Measurements from ENCODE around the gene HEYL.

The HEYL gene

DNA sequence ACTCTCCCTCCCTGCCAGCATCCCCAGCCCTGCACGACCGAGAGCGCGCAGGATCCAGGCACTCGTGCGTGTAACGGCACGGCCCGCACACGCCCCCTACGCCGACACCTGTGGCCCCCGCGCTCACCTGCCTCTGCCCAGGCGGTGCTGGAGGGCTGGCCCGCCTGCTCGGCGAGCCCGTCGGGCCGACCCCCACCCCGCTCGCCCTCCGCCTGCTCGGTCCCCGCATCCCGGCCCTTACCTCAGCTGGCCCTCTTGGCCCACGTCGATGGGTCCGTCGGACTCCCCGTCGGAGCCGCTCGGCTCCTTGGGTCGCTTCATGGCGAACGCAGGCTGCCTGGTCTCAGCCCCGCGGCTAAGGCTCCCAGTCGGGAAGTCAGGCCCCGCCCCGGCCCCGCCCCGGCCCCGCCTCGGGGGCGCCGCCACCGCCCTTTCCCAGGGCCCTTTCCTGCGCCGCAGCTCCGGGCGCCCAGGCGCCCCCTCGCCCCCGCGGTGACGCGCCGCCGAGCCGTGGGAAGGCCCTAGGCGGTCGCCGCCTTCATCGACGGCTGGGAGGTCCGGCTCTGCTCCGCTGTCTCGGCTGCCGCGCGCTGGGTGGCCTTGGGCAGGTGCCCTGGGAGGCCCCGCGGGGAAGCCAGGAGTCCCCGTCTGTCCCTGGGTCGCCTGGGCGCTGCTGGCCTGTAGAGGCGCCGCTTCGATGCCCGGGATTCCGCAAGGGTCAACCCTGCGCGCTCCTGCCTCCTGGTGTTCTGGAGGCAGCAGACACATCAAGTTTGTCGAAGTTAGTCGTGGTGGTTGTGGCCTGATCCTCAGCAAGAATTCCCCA is at the start of gene HEYL:
Gene HEYL (minus strand): TSS at position 339 of the 826 bp plus-strand sequence. CDS start 18 bp downstream, at position 321.
- DNase-seq: peak; percentile 47

DNA sequence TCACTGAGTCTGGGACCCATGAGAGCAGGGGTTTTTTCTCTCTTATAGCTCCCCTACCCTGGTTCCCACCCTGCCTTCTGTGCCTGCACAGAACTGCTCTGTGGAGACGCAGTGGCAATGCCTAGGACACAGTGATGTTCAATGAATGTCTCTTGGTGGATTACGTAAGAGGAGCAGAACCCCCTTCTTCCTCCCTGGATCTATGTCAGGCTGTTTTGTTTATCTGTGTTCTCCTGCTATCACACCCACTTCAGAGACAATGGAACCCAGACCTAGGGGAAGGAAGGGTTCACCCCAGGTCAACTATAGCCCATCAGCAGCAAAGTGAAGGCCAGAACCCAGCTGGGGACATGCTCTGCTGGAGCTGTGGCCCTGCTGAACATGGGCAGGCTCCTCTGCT is 49.8 kb upstream of the HEYL start:
- no peak for DNase-seq

DNA sequence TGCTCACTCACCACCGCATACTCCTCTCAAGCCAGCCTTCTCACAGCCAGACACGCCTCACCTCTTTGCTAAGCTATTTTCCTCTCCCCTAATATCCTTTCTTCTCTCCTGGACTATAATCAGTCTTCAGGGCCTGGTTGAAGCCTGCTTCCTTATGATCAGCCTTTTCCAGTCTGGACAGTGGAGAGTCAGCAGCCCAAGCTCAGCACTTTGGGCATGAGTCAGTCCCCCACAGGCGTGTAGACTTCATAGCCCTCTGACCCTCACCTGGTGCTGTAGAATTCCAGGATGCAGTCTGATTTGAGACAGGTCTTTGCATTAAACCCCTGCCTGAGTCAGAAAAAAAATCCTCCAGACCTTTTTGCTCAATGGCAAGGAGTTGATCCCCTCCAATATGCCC is 49.3 kb upstream of the HEYL start:
- DNase-seq: no peak

DNA sequence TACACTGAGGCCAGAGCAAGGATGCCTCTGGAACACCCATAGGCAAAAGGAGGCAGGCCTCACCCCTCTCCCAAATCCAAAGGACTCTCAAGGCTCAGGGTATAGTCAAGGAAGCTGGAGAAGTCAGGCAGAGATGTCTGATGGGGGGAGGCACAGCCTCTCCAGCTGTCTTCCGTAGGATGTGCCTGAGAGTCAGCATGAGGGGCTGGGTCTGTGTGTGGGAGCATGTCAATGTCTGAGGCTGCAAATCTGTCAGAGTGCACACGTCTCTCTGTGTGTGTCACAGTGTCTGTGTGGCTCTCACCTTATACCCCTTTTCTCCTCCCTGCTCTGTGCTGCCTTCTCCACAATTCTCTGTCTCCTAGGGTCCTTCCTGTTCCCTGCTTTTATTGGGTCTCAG is 47.8 kb upstream of the HEYL start:
- DNase-seq: no peak

DNA sequence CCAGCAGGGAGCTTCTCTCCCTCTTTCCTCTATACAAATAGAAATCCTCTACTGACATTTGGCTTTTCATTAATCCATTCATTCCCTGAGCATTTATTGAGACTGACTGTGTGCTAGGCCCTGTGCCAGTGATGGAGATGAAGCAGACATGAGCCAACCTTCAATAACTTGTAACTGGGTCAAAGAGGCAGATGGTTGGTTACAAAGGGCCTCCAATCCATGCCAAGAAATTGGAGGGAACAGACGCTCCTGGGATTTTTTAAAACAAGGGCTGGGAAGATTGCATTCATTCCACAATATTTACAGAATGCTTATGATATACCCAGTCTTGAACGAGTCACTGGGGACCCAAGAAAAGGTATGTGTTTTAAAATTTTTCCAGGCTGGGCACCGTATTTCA is 45.6 kb upstream of the HEYL start:
- DNase-seq: no peak

DNA sequence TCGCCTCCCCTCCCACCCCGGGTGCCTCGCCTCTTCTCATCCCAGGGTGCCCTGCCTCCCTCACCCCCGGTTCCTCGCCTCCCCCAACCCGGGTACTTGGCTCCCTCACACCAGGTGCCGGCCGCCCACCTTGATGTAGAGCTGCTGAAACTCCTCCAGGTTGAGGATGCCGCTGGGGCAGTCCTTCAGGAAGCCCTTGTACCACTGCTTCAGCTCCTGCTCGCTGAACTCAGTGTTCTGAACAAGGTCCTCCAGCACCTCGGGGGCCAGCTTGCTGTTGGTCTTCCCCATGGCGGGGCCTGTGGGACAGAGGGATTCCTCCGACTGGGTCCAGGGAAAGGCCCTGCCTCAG is 44.8 kb upstream of the HEYL start:
- DNase-seq: no peak

DNA sequence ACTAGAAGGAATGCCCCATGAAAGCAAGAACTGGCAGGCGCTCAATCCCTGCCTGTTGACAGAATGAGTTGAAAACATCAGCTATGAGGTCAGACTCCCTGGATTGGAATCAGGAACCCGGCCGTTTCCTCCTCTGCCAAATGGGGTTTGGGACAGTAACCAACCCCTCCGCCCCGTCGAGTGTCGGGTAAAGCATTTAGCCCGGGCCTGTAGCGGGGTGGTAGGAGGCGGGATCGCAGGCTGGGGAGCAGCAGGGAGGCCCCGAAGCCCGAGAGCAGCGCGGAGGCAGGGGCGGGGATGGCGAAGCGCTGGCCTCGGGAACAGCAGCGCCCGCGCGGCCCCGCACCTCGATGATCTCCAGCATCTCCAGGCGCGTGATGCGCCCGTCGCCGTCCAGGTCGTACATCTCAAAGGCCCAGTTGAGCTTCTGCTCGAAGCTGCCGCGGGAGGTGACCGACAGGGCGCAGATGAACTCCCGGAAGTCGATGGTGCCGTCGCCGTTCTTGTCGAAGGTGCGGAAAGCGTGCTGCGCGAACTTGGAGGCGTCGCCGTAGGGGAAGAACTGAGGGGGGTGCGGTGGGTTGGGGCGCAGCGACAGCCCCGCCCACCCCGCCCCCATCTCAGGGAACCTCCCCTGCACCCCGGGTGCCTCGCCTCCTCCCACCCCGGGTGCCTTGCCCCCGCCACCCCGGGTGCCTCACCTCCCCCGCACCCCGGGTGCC is 44.3 kb upstream of the HEYL start:
- no peak for DNase-seq

DNA sequence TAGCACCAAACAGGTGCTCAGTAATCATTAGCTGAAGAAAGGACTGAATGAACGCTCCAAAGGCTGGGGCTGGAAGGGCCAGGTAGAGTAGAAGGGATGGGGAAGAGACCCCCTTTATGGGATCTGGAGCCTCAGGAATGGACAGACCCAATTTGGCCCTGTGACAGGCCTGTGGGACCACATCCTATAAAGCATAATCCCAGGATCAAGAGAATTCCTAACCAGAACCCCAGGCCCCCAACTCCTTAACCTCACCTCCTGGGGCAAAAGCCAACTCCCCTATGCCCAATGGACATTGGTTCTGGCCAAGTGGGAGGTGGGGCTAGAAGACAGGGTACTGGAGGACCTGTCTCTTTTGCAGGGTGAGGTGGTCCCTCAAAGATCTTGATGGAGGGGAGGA is 42.6 kb upstream of the HEYL start:
- DNase-seq: no peak

DNA sequence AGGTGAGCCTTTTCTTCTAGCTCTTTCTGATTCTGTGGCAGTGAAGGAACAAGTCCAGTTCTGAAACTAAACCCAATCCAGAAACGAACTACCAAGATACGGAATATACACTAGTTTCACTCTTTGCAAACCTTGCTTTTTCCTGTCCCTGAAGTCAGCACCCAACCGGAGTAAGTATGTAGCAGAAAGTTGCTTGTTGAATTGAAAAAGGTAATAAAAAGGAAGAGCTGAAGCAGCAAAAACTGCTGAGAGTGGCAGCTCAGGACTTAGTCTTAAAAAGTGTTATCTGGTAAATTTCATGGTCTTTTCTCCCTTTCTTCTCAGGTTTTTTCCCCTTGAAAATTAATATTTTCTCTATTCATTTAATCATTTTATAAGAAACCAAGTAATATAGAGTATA is 41.9 kb upstream of the HEYL start:
- DNase-seq: no peak

DNA sequence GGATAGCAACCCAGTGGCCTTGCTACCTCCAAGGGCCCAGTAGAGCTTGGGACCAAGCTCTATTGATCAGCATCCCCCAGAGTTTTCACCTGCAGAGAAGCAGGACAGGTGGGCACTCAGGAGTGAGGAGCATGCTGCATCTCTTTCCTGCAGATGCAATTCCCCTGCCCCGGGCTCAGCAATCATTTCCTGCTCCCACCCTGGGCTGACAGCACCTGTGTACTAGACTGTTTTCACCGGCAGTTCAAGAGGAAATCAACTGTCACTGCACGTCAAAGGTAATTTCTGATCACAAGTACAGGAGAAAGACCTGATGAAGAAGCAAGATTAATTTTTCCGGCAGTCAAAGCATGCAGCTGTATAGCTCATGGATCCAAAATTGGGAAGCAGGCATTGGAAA is 41.3 kb upstream of the HEYL start:
- no peak for DNase-seq

DNA sequence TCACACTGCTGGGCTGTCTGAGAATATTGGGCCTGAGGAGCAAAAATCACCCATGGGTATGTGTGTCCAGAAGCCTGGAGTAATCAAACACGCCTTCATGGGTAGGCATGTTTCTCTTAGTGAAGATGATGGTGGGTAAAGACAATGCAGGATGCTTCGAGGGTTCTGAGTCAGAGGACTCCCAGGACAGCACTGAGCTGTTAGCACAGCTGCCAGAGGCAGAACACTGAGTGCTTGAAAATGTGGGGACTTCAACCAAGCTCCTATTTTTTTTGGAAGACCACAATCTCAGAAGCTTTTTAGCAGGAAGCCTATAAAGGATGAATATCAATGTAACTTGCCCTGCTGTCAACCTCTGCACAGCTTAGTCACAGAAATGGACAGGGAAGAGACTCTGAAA is 40.4 kb upstream of the HEYL start:
- DNase-seq: no peak

DNA sequence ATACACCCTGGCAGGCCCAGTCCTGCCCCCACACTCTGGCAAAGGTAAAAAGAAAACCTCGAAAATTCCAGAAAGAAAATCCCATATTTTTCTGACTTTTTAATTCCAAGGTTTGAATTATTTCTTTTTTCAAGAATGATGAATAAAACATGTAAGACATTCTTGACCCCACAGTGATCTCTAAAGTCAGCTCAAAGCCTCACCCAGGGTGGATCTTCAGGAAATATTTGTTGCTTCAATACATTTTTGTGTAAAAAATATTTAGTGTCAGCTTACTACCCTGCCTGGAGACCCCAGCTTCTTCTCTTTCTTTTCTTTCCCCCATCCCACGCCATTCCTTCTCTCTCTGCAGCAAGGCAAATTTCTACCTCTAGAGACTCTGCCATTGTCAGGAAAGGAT is 39.4 kb upstream of the HEYL start:
- no peak for DNase-seq

DNA sequence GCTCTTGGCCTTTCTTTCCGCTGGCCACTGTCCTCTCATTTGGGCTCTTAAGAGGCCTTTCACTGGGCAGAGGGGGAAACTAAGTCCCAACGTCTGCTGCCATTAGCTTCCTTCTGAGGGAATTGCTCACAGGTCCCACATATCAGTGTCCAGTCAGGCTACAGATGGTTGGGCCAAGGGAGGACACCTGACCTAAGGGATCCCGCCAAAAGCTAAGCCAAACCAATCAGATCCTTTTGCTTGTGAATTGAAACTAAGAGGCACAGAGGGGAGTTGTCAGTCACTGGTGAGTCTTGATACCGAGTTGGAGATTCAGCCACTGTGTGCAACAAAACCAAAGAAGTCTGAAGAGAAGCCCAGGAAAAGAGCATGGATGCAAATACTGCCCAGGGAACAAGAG is 38.2 kb upstream of the HEYL start:
- no peak for DNase-seq

DNA sequence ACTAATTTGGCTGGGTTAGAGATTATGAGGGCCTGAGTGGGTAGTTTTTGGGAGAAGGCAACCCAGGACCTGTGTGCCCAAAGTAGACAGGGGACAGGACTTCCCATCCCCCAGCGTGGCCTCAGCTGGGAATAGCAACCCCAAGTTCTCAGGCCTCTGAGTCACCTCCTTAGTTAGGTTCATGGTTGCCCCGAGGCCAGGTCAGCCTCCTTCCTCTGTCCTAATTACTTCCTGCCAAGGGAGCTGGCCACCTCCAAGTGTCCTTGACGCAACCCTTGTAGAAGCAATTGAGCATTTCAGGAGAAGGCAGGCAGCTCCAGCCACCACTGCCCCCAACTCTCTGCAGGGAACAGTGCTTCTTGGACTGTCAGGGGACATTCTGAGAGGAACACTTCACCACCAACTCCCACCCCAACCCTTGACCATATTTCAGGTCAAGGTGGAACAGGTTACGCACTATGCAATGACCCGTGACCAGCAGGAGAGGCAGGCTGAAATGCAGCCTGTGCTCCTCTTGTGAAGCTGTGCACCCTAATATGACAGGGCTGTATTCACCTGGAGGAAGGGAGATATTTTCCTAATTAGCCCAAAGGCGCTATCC is 37.6 kb upstream of the HEYL start:
- no peak for DNase-seq

DNA sequence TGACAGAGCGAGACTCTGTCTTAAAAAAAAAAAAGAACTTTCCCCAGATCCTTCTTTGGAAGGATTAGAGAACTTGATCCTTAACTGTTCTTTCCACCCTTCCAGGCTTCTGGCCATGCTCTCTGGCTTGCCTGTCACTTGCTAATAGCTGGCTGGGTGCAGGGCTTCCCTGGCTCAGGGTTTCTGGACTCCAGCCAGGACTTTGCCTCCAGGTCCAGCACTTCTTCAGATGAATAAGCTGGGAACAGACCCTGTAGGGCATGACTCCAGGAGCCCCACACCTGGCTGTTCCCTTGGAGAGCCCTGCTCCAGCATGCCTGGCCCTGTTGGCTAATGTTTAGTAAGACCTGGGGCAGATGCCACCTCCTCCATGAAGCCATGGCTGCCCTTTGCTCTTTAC is 35.8 kb upstream of the HEYL start:
- DNase-seq: peak; percentile 58

DNA sequence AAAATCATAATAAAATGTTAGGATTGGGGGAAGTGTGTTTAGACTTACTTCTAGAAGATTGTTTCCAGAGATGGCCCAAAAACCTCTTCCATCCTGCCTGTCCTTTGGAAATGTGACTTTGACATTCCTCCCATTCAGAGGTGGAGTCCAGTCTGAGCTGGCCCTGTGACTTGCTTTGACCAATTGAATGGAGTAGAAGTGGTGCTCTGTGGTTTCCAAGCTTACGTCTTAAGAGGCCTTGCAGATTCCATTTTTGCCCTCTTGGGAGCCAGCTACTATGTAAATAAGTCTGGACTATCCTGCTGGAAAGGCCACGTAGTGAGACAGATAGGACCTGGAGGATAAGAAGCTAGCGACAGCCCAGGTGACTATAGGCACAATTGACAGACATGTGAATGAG is 33.8 kb upstream of the HEYL start:
- DNase-seq: no peak

DNA sequence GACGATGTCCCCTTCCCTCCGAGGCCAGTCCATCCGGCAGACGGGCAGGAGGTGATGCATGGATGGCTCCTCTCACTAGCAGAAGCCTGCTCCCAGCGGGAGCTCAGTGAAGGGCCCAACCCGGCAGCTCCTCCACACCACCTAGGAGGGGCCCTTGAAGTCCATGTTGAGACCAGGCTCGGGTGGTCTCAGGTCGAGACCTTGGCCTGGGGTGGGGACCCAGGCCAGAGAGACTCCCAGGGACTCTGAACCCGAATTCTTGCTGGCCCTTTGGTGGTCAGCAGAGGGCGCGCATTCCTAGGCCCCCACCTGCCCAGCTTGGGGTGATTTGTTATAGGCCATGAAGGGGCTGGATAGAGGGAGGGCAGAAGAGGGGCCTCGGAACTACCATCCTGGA is 33.1 kb upstream of the HEYL start:
- no peak for DNase-seq

DNA sequence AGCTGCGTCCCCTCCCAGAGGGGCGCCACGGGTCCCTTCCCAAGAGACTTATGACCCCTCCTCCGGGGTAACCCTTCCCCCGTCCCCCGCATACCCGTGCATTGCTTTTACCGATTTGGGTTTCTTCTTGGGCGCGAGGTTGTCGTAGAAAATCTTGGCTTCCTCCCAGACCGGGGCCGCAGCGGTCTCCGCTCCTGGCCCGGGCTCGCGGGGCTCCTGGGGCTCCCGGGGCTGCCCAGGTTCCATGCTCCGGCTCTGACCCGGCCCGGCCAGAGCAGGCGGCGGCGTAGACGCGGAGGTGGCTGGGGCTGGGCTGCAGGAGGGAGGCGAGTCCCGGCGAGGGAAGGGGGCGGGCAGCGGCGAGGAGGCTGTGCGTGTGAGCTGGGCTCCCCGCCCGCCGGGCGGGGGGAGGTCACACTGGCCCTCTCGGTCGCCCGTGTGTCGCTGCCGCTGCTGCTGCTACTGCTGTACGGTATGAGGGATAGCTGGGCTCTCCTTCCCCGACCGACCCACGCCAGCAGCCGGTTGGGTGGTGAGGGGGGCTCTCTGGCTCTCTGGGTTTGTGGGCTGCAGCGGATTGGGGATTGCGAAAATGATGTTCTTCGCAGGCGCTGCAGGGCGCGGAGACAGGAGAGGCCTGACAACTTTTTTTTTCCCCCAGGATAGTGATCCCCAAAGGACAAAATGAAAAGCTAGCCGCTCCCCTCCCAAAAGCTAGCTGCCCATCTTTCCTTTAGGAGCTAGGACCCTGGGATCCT is 32.5 kb upstream of the HEYL start, which contains the start of gene NT5C1A:
Gene NT5C1A (minus strand): TSS at position 315 of the 758 bp plus-strand sequence. CDS start 69 bp downstream, at position 246.
- no peak for DNase-seq

DNA sequence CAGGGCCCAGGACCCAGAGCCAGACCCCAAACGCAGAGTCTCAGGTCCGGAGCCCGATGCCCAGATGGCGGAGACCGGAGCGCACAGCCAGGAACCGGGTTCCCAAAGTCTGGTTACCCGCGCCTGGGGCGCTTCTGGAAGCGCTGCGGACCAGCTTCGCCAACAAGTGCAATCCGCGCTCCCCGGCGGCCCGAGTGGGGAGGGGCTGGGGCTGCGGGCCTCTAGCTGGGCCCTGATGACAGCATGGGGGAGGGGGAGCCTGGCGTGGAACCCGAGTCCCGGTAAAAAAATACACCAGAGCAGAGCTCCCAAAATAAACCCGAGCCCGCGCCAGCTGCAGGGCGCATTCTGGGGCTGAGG is 32.0 kb upstream of the HEYL start:
- DNase-seq: no peak

DNA sequence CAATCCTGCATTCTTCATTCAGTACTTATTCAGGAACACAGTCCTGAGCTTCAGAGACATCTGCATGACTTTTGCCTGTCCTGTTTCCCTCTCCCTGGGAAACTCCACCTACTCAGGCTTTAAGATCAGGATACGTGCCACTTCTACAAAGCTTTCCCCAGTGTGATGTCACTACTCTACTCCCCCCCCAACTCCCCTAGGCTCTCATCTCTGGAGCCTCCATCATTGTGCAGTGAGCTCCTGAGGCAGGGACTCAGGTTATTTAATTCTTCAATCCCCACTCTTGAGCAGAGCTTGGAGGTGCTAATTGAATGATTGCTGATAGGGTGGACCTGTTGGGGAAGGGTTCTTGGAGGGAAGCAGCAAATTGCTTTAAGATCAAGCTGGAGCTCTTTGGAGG is 31.2 kb upstream of the HEYL start:
- no peak for DNase-seq

DNA sequence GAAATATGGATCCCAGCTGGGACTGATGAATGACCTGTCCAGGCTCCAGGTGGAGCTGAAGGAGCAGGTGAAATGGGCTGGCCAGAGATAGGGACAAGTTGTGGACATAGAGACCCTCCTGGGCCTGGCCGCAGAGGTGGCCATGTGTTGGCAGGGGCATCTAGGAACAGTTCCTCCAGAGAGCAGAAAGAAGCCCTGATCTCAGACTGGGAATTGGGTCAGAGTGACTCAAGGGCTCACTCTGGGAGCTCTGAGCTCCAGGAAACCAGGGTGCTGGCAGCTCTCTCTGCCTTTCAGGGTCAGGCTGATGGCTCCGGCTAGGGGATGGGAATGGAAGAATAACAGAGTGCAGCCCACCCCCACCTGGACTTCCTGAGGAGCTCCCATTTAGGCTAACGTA is 29.5 kb upstream of the HEYL start:
- DNase-seq: no peak

DNA sequence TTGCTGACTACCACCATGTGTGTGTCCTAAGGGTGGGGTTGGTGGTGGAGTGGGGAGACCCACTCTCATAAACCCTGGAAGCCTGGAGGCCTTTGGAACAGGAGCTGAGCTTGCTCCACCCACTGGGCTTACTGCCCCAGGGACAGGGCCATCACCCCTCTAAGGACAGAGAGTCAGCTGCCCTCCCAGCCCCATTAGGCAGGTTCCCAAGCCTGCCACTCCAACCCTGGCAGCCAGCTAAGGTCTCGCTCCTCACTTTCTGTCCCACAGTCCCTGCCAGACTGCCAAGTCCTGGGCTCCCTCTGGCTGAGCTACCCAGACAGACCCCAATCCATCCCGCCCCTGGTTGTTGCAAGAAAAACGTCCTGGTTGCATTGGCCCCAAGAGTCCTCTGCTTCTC is 28.7 kb upstream of the HEYL start:
- no peak for DNase-seq

DNA sequence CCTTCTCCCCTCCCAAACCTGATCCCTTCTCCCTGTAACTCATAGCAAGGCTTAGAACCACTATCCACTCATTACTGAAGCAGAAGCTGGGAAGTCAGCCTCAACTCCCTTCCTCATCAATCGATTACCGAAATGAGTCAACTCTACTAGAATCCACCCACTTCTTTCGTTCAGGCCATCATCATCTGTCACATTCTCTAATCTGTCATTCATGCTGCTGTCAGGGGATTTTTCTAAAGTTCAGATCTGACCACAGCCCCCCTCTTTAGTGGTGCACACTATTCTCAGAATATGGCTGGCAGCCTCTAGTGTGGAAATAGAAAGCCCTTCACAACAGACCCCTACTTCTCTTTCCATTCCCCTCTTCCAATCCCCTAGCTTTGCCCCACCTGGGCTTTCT is 27.3 kb upstream of the HEYL start:
- no peak for DNase-seq

DNA sequence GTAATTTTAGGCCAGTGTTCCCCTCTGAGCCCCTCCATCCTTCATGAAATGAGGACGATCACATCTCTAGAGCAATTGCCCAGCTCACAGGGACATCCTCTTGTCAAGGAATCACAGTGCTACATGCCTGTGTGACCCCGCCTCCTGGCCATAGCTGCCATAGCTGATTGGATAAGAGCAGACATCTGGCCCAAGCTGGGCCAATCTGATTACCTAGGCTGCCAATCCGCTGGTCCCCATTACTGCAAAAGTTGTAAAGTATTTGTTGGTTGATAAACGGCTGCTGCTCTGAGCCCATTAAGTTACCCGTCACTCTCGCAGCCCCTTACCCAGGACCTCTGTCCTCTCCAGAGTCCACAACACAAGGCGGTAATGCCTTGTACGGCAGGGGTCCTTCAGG is 24.1 kb upstream of the HEYL start:
- no peak for DNase-seq

Data from DMS79 (cell line).